KMS-11 (cell line): Measurements from ENCODE around the gene KLHL25.
A peak's percentile ranks its signal among the peaks of the same experiment; 100 is the strongest.

Experiments used
- H2AFZ ChIP-seq: fragments of 200-600 bp; sonication (generic); 2 replicates; pipeline ENCODE4 v1.6.1; 2016; ENCODE audit warnings: antibody characterized with exemption, mixed run types, low read depth
- H3K27ac ChIP-seq: fragments of 200-600 bp; sonication (generic); 2 replicates; pipeline ENCODE4 v1.6.1; 2016; ENCODE audit warnings: mild to moderate bottlenecking, mixed run types
- H3K27me3 ChIP-seq: fragments of 200-600 bp; sonication (generic); 2 replicates; pipeline ENCODE4 v1.6.1; 2017; ENCODE audit warnings: mild to moderate bottlenecking, low read depth, mixed run types, moderate library complexity; ENCODE audit not compliant: insufficient read depth
- H3K36me3 ChIP-seq: fragments of 200-600 bp; sonication (generic); 2 replicates; pipeline ENCODE4 v1.6.1; 2017; ENCODE audit warnings: mild to moderate bottlenecking, mixed run types; ENCODE audit not compliant: insufficient read depth
- H3K4me1 ChIP-seq: fragments of 200-600 bp; sonication (generic); 2 replicates; pipeline ENCODE4 v1.6.1; 2016; ENCODE audit warnings: mild to moderate bottlenecking, low read depth, mixed run types; ENCODE audit not compliant: poor library complexity, severe bottlenecking
- H3K4me2 ChIP-seq: fragments of 200-600 bp; sonication (generic); 2 replicates; pipeline ENCODE4 v1.7.0; 2016; ENCODE audit warnings: mild to moderate bottlenecking, mixed run types
- H3K4me3 ChIP-seq: fragments of 200-600 bp; sonication (generic); IDR thresholded peaks from 2 replicates; pipeline ENCODE4 v1.6.1; 2017; ENCODE audit warnings: low read depth, low read length, mixed read lengths; ENCODE audit not compliant: insufficient read depth
- H3K79me2 ChIP-seq: fragments of 200-600 bp; sonication (generic); 2 replicates; pipeline ENCODE4 v1.6.1; 2016; ENCODE audit warnings: low read depth, mixed run types; ENCODE audit not compliant: insufficient read depth
- H3K9ac ChIP-seq: fragments of 200-600 bp; sonication (generic); 2 replicates; pipeline ENCODE4 v1.6.1; 2016; ENCODE audit warnings: mild to moderate bottlenecking, mixed run types
- H4K20me1 ChIP-seq: fragments of 200-600 bp; sonication (generic); 2 replicates; pipeline ENCODE4 v1.6.1; 2016; ENCODE audit warnings: mild to moderate bottlenecking, mixed run types; ENCODE audit not compliant: insufficient read depth
- CTCF ChIP-seq: fragments of 200-600 bp; sonication (generic); conservative IDR thresholded peaks from 2 replicates; pipeline ENCODE4 v1.6.1; 2017; ENCODE audit warnings: low read depth, mild to moderate bottlenecking, antibody characterized with exemption, low read length, moderate library complexity, mixed read lengths

KLHL25 gene

DNA sequence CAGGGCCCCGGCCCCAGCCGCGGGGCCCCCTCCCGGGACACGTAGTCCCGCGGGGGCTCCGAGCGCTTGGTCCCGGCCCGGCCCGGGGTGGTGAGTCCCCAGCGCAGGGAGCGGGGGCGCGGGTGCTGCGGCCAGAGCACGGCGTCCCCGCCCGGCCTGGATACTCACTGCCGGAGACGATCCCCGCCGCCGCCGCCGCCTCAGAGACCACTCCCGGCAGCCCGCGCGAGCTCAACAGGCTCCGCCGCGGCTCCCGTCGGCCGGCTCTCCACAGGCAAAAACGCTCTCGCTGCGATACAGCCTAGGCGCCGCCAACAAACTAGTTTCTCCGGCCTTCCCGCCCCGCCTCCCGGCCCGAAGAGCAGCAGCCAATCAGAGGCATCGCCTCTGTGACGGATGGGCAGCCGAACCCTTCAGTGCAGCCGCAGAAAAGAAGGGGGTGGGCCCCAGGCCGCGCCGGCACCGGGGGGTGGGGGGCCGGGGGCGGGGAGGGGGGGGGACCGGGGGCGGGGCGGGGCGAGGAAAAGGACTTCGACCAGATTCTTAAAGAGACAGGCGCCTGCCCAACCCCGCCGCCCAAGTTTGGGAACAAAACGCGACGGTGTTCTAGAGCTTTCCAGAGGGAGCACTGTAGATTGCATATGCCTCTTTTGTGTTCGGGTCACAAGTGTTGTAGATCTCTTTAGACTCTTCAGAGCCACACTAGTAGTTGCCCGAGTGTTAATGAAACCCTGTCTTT, at the start of gene KLHL25:
Gene KLHL25 (minus strand): TSS at position 328 of the 739 bp plus-strand sequence. CDS start 25,115 bp downstream, outside the sequence.
- peak within 1 kb of the TSS; percentile 97 for H3K4me2 ChIP-seq
- no peaks in the 10 kb centered on the region for H3K36me3 ChIP-seq
- TF ChIP-seq CTCF: no peak
- peak within 1 kb of the TSS; percentile 91 for H2AFZ ChIP-seq
- H3K27me3 ChIP-seq: no peaks in the 10 kb centered on the region
- H3K27ac ChIP-seq: no peak within 1 kb of the TSS
- H3K4me3 ChIP-seq: no peak within 1 kb of the TSS
- peaks cover 12% of the 10 kb centered on the region; the same call in 1 of the 2 replicates for H3K79me2 ChIP-seq
- peak within 1 kb of the TSS; percentile 49; the same call in 1 of the 2 replicates for H3K9ac ChIP-seq
- H4K20me1 ChIP-seq: no peaks in the 10 kb centered on the region
- H3K4me1 ChIP-seq: peaks cover 11% of the 10 kb centered on the region

DNA sequence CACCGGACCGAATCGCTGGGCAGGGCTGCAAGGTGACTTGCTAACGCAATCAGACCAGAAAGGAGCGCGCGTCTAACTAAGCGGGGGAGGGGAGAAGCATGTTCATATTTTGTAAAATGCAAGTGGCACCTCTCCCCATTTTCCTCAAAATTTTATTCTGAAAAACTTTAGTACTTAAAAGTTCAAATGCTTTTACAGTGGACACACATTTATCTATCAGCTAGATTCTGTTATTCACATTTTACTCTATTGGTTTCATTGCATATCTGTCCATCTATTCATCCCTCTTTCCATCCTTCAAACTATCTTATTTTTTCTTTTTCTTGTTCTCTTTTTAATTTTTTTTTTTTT, 46.1 kb upstream of the KLHL25 start:
- Histone ChIP-seq H3K27me3 (no peaks in the 10 kb centered on the region), H3K9ac (no peak overlapping the region), H2AFZ (peak overlapping the region; percentile 85), H3K79me2 (no peaks in the 10 kb centered on the region), H4K20me1 (no peaks in the 10 kb centered on the region), H3K4me1 (peaks cover 6% of the 10 kb centered on the region), H3K36me3 (no peaks in the 10 kb centered on the region), H3K4me2 (peak overlapping the region; percentile 62), H3K4me3 (no peak overlapping the region), H3K27ac (no peak overlapping the region)
- TF ChIP-seq CTCF: peak; percentile 44

- no peak overlapping the region for H3K9ac ChIP-seq
- no peaks in the 10 kb centered on the region for H4K20me1 ChIP-seq
- H3K36me3 ChIP-seq: no peaks in the 10 kb centered on the region
- peak overlapping the region; percentile 62 for H3K4me2 ChIP-seq
- TF ChIP-seq CTCF: peak; percentile 92
- H3K27ac ChIP-seq: no peak overlapping the region
- peaks cover 6% of the 10 kb centered on the region for H3K4me1 ChIP-seq
- H2AFZ ChIP-seq: peak overlapping the region; percentile 85
- no peak overlapping the region for H3K4me3 ChIP-seq
- no peaks in the 10 kb centered on the region for H3K79me2 ChIP-seq
- H3K27me3 ChIP-seq: no peaks in the 10 kb centered on the region
These were observed 45.5 kb upstream of the KLHL25 start for GRCh38 chr15:85840079-85840801.

DNA sequence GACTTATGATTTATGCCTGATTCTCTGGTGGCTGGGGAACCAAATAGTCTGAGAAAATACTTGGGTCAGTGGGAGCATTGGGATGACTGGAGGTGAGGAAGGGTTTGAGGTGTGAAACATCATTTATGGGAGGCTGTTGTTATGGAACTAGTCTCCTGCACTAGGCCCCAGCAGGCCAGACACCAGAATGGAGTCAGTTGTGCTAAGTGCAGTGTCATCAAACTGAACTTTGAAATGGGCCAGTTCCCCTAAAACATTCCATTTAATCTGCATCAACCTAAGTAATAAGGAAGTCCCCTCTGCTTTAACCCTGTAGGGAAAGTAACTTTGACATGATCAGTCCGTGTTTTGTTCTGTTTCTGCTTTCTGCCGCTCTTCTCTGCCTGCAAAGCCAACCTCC, 44.9 kb upstream of the KLHL25 start:
- Histone ChIP-seq H3K79me2 (no peaks in the 10 kb centered on the region), H4K20me1 (no peaks in the 10 kb centered on the region), H3K36me3 (no peaks in the 10 kb centered on the region), H3K4me3 (no peak overlapping the region), H3K9ac (no peak overlapping the region), H2AFZ (peak overlapping the region; percentile 85; the same call in 1 of the 2 replicates), H3K27me3 (no peaks in the 10 kb centered on the region), H3K27ac (no peak overlapping the region), H3K4me2 (no peak overlapping the region), H3K4me1 (peaks cover 6% of the 10 kb centered on the region)
- no peak for TF ChIP-seq CTCF
